K562 (cell line): ENCODE measurements around the gene PBOV1. TPM values are rescaled to one million over a fixed set of nuclear protein-coding genes. Genes with fewer than 3 reads are reported as not detected.

Experiments
- ATAC-seq: fragments of 200-7000 bp; cut with Tn5 transposase; 3 replicates; pipeline ENCODE4 v1.9.1; 2020; ENCODE audit warnings: moderate library complexity
- BruUV-seq: library from RNA; stranded (reverse); fragments of 400-500 nt; replicated peaks from 2 replicates; lab custom pipeline; 2021; lab: Mats Ljungman, UMichigan
- CTCF ChIA-PET: fragments of 300-600 bp; formaldehyde crosslinking; extraction: SDS; loops from one replicate; lab custom pipeline; 2021; ENCODE audit warnings: low intra/inter-chr PET ratio; lab: Yijun Ruan, JAX
- POLR2A ChIA-PET: fragments of 300-600, 350-650 bp; sonication (Branson Sonifier 250); formaldehyde crosslinking; extraction: SDS; loops from one replicate; lab custom pipeline; 2021; ENCODE audit warnings: antibody characterized with exemption, inconsistent platforms; lab: Yijun Ruan, JAX
- DNase-seq, 4 experiments: peaks; one replicate each; pipeline versions ENCODE4 v3.0.0 to v3.0.0-alpha.2; 2011 to 2018; ENCODE audit warnings: low spot score in 3 of 4, mixed read lengths in 3 of 4; ENCODE audit errors: extremely low read depth in 1 of 4
- FAIRE-seq: peaks from 2 replicates; lab custom pipeline; 2011; peaks lifted over from hg19 to GRCh38; lab: Jason Lieb, UNC
- H2AFZ ChIP-seq: 2 replicates; pipeline ENCODE4 v1.6.0; 2011; ENCODE audit warnings: low read depth, low read length, control low read depth, inconsistent platforms
- H3K27ac ChIP-seq: fragments of 200-600 bp; 3 replicates; pipeline ENCODE4 v1.8.0; 2011; ENCODE audit warnings: low read depth, mild to moderate bottlenecking, control low read depth, inconsistent platforms, low read length, moderate library complexity, mixed read lengths; ENCODE audit errors: extremely low read depth
- H3K27me3 ChIP-seq, 2 experiments: fragments of 300-600 bp in 1 of 2; 2 replicates in 1 of 2; 3 replicates in 1 of 2; pipeline versions ENCODE4 v1.6.0 to v1.8.0; 2011; ENCODE audit warnings: inconsistent platforms in 2 of 2, low read length in 2 of 2, mild to moderate bottlenecking in 1 of 2, mixed read lengths in 1 of 2, moderate library complexity in 1 of 2; ENCODE audit not compliant: control insufficient read depth in 2 of 2, insufficient read depth in 2 of 2
- H3K36me3 ChIP-seq: fragments of 300-600 bp; 3 replicates; pipeline ENCODE4 v1.8.0; 2011; ENCODE audit warnings: mild to moderate bottlenecking, low read length, inconsistent platforms; ENCODE audit not compliant: control insufficient read depth, insufficient read depth
- H3K4me1 ChIP-seq, 2 experiments: fragments of 200-600 bp in 1 of 2; replicated peaks in 1 of 2; 2 replicates in 1 of 2; 3 replicates in 1 of 2; pipeline versions ENCODE4 v1.5.1 to v1.8.0; 2011; ENCODE audit warnings: inconsistent platforms in 2 of 2, low read length in 2 of 2, mild to moderate bottlenecking in 1 of 2, mixed read lengths in 1 of 2, moderate library complexity in 1 of 2; ENCODE audit not compliant: control insufficient read depth in 2 of 2, insufficient read depth in 2 of 2
- H3K4me2 ChIP-seq: 2 replicates; pipeline ENCODE4 v1.6.1; 2011; ENCODE audit warnings: low read length, control low read depth, inconsistent platforms, mixed read lengths; ENCODE audit not compliant: insufficient read depth
- H3K4me3 ChIP-seq: fragments of 200-600 bp; sonication (generic), shearing (Covaris generic); 2 replicates; pipeline ENCODE4 v1.5.1; 2016; ENCODE audit warnings: control low read depth, inconsistent platforms
- H3K79me2 ChIP-seq: fragments of 200-600 bp; 3 replicates; pipeline ENCODE4 v1.8.0; 2011; ENCODE audit warnings: low read length, inconsistent platforms; ENCODE audit not compliant: control insufficient read depth, insufficient read depth
- H3K9ac ChIP-seq, 2 experiments: 2 replicates each; pipeline versions ENCODE4 v1.6.0 to v1.6.1; 2011; ENCODE audit warnings: low read depth in 2 of 2, low read length in 2 of 2, control low read depth in 1 of 2, inconsistent platforms in 1 of 2, mild to moderate bottlenecking in 1 of 2, mixed read lengths in 1 of 2; ENCODE audit not compliant: insufficient read depth in 1 of 2
- H3K9me1 ChIP-seq: one replicate; pipeline ENCODE4 v1.6.0; 2011; ENCODE audit warnings: inconsistent platforms, mild to moderate bottlenecking, low read length, moderate library complexity; ENCODE audit not compliant: control insufficient read depth, insufficient read depth
- H3K9me3 ChIP-seq: replicated peaks from 2 replicates; pipeline ENCODE4 v1.5.1; 2011; ENCODE audit warnings: low read depth, low read length, inconsistent platforms; ENCODE audit not compliant: control insufficient read depth, insufficient read depth
- H4K20me1 ChIP-seq: replicated peaks from 2 replicates; pipeline ENCODE4 v1.6.1; 2011; ENCODE audit warnings: low read length, inconsistent platforms, mixed read lengths; ENCODE audit not compliant: control insufficient read depth, insufficient read depth
- CREB1 ChIP-seq, 2 experiments: sonication (generic) in 1 of 2; formaldehyde crosslinking in 1 of 2; IDR thresholded peaks; 2 replicates each; pipeline versions ENCODE4 v1.6.1 to v1.8.0; 2012 to 2022; ENCODE audit warnings: inconsistent platforms in 1 of 2, mild to moderate bottlenecking in 1 of 2, missing genetic modification reagents in 1 of 2, moderate library complexity in 1 of 2
- EZH2 ChIP-seq: IDR thresholded peaks from 2 replicates; pipeline ENCODE4 v1.6.1; 2012; ENCODE audit warnings: low read depth, mild to moderate bottlenecking, inconsistent platforms, low read length, borderline replicate concordance
- HIVEP1 ChIP-seq: fragments of 250-450 bp; sonication (Bioruptor Pico); IDR thresholded peaks from 2 replicates; pipeline ENCODE4 v1.4.0; 2020; ENCODE audit warnings: mild to moderate bottlenecking
- RERE ChIP-seq: sonication (generic); formaldehyde crosslinking; IDR thresholded peaks from 2 replicates; pipeline ENCODE4 v1.8.0; 2023; ENCODE audit warnings: missing genetic modification reagents, mild to moderate bottlenecking, borderline replicate concordance
- SMAD4 ChIP-seq: fragments of 250-450 bp; sonication (Bioruptor Pico); conservative IDR thresholded peaks from 2 replicates; pipeline ENCODE4 v1.8.0; 2021; ENCODE audit warnings: inconsistent platforms, mild to moderate bottlenecking, moderate library complexity
- SMARCE1 ChIP-seq: fragments of 450-650 bp; IDR thresholded peaks from 2 replicates; pipeline ENCODE4 v1.7.1; 2016; ENCODE audit warnings: mild to moderate bottlenecking
- SNRNP70 ChIP-seq: fragments of 200-400 bp; formaldehyde crosslinking; optimal IDR thresholded peaks from 2 replicates; pipeline ENCODE3; 2017; ENCODE audit warnings: low read depth, low read length
- WGBS: fragments of 100-300 bp; shearing (Covaris generic); methylation state at CpG from one replicate; pipeline ENCODE4 v1.1.6; 2016; ENCODE audit warnings: low coverage, mixed read lengths; ENCODE audit not compliant: insufficient coverage; ENCODE audit errors: missing lambda C conversion rate; 5-methylcytosine and 5-hydroxymethylcytosine counted together
- in situ Hi-C: fragments of 300-500 bp; cut with MboI; formaldehyde crosslinking; loops from 4 replicates; pipeline ENCODE4 v1.15.0; 2018; ENCODE audit warnings: inconsistent platforms, mixed read lengths
- intact Hi-C: fragments of 100-400 bp; cut with micrococcal nuclease; formaldehyde crosslinking; loops from 2 replicates; pipeline ENCODE4 v1.14.2; 2022
- polyA plus RNA-seq, 8 experiments: library from polyadenylated mRNA; depleted of rRNA in 4 of 8; stranded (reverse) in 5 of 8; unstranded in 3 of 8; fragments of >200 nt; fragmentation: Nextera tagmentation in 2 of 8; fragmentation: Illumina TruSeq in 1 of 8; extraction: Ambion mirVana in 2 of 8; extraction: Trizol in 1 of 8; gene quantifications; 2 replicates each; pipeline versions ENCODE4 v1.2.1 to v1.2.3, GENCODE V29; 2011 to 2014; ENCODE audit warnings: inconsistent platforms in 1 of 8, missing spikeins in 1 of 8
- total RNA-seq, 7 experiments: library from RNA; depleted of rRNA in 6 of 7; stranded (reverse); fragments of >200 nt in 6 of 7; fragmentation: Illumina TruSeq in 2 of 7; extraction: Trizol in 2 of 7; gene quantifications; 2 replicates each; pipeline versions ENCODE4 v1.2.1 to v1.2.3, GENCODE V29; 2011 to 2021; ENCODE audit warnings: low replicate concordance in 1 of 7

Gene PBOV1
- total and polyA plus RNA-seq, 9 of the 15 experiments (the other 6 are each of a cell fraction or from before 2014, with no cell fraction given), result not detected

GRCh38 chr6:138235205-138235604 is 16.9 kb upstream of the PBOV1 start:
- intact Hi-C loops (no loop called here), in situ Hi-C loops (no loop called here)
- Histone ChIP-seq H3K4me2 (no peak overlapping the region), H3K9me1 (no peaks in the 10 kb centered on the region), H3K9ac (no peak overlapping the region), H2AFZ (no peak overlapping the region), H3K4me3 (no peak overlapping the region), H3K27me3 (peaks cover 0 to 2% of the 10 kb centered on the region in 2 experiments; a peak in 4 of 5 replicates), H3K27ac (no peak overlapping the region), H3K9me3 (no peaks in the 10 kb centered on the region), H3K4me1 (no peaks in the 10 kb centered on the region), H4K20me1 (no peaks in the 10 kb centered on the region), H3K36me3 (no peaks in the 10 kb centered on the region), H3K79me2 (no peaks in the 10 kb centered on the region)
- TF ChIP-seq SMAD4 (CRISPR knock-in tag) (no peak), HIVEP1 (CRISPR knock-in tag) (no peak), SNRNP70 (no peak), RERE (CRISPR knock-in tag) (no peak), CREB1 (IDR thresholded peaks at IDR 0.05) (no peak), CREB1 (CRISPR knock-in tag; IDR thresholded peaks at IDR 0.05) (no peak), SMARCE1 (no peak), EZH2 (no peak)
- FAIRE-seq, result no peak
- WGBS, result 0% methylated on average over 1 of the region's 1 CpG
- no TSS peak for BruUV-seq
- ChIA-PET POLR2A (no interaction called here), CTCF (interaction anchor here (0.5 kb wide), 1 partner anchor 229 kb away, joined by 5 read pairs; no protein-coding TSS in a partner anchor)
- DNase-seq, result no peak
- ATAC-seq, result no peak
